ENCODE measurements around the gene CACNA1H.

CACNA1H gene

DNA sequence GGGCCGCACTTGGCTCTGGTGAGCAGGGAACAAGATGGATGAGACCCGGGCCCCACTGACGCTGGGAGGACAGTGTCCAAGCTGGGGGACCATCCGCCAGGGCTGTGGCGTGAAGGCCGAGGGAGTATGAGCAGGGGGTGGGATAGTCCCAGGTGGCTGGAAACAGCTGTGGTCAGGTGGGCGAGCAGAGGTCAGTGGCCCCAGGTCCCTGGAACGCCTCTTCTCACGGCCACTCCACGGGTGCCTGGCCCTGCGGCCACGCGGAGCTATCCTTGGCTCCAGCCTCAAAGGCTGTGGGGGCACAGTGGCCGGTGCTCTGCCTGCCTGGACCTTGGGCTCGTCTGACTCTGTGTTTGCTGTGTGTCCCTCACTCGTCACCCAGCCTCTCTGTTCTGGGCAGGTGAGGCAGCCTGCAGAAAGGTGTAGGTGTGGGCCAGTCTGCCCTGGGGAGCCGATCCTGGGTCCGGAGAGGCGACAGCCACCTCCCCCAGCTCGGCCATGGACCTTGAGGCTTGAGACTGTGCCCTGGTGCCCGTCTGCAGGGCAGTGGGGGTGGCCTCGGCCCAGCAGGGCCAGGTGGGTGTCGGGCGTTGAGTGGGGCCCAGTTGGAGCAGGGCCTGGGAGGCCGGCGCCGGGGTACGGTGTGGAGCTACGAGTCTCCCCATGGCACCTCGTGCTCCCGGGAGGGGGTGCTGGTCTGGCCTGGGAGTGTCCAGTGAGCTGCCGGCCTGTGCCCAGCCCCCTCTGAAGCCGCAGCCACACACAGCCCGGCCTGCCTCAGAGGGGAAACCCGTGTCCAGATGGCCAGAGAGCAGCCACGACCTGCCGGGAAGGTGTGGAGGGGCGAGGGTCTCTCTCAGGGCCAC is 10.0 kb downstream of the CACNA1H start:
- no peak overlapping the region for H3K9ac ChIP-seq (ENCODE audit: low read depth, low read length)
- no peaks in the 10 kb centered on the region for H3K9me3 ChIP-seq (replicated peaks; ENCODE audit: low read length)
- H3K4me3 ChIP-seq (ENCODE audit: low read length) = no peak overlapping the region
- peaks cover 5% of the 10 kb centered on the region for H3K4me1 ChIP-seq (ENCODE audit: control insufficient read depth, insufficient read depth, low read length)
- peaks cover 78% of the 10 kb centered on the region for H3K27me3 ChIP-seq (ENCODE audit: control insufficient read depth, insufficient read depth, low read length)
- no peaks in the 10 kb centered on the region for H3K36me3 ChIP-seq (ENCODE audit: insufficient read depth, low read length)
- no peak overlapping the region for H3K4me2 ChIP-seq (ENCODE audit: low read length)

DNA sequence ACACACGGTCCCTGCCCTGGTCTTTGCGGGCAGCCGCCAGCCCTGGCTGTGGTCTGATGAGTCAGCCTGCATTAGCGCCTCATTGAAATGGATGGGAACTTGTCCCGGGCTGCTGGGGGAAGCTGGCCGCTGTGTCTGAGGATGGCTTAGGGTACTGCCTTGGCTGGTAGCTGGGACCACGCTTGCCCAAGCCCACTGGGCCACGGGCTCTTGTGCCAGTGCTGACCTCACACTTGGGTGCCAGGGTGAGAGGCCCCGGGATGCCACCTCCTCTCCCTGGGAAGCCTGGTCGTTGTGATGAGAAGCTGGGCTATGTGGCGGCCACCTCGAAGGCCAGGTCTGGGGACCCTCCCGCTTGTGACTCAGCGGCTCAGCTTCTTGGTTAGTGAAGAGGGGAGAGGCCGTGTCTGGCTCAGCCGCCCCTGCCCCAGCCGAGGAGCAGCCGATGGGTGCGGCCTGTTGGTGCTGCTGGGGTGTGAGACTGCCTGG is 10.7 kb downstream of the CACNA1H start:
- Histone ChIP-seq H3K4me2 (ENCODE audit: low read length) (no peak overlapping the region), H3K9ac (ENCODE audit: low read depth, low read length) (no peak overlapping the region), H3K4me1 (ENCODE audit: control insufficient read depth, insufficient read depth, low read length) (peaks cover 5% of the 10 kb centered on the region), H3K36me3 (ENCODE audit: insufficient read depth, low read length) (no peaks in the 10 kb centered on the region), H3K4me3 (ENCODE audit: low read length) (no peak overlapping the region), H3K27me3 (ENCODE audit: control insufficient read depth, insufficient read depth, low read length) (peaks cover 72% of the 10 kb centered on the region), H3K9me3 (replicated peaks; ENCODE audit: low read length) (no peaks in the 10 kb centered on the region)

DNA sequence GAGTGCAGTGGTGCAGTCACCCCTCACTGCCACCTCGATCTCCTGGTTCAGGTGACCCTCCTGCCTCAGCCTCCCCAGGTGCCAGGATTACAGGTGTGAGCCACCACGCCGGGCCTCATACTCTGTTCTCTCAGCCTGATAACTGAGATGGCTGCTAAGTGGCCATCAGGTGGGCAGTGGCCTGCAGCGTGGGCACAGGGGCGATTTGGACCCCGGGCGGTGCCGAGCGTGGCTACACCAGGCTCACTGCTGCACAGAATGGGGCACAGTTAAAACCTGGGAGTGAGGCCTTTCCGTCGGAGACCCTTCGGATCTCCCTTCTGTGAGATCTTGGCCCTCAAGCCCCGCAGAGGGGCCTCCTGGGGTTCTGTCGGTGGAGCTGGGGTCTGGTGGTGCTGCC is 11.5 kb downstream of the CACNA1H start:
- Histone ChIP-seq H3K9ac (ENCODE audit: low read depth, low read length) (no peak overlapping the region), H3K27me3 (ENCODE audit: control insufficient read depth, insufficient read depth, low read length) (peaks cover 67% of the 10 kb centered on the region), H3K4me1 (ENCODE audit: control insufficient read depth, insufficient read depth, low read length) (peaks cover 5% of the 10 kb centered on the region), H3K36me3 (ENCODE audit: insufficient read depth, low read length) (no peaks in the 10 kb centered on the region), H3K4me3 (ENCODE audit: low read length) (no peak overlapping the region), H3K4me2 (ENCODE audit: low read length) (no peak overlapping the region), H3K9me3 (replicated peaks; ENCODE audit: low read length) (no peaks in the 10 kb centered on the region)

DNA sequence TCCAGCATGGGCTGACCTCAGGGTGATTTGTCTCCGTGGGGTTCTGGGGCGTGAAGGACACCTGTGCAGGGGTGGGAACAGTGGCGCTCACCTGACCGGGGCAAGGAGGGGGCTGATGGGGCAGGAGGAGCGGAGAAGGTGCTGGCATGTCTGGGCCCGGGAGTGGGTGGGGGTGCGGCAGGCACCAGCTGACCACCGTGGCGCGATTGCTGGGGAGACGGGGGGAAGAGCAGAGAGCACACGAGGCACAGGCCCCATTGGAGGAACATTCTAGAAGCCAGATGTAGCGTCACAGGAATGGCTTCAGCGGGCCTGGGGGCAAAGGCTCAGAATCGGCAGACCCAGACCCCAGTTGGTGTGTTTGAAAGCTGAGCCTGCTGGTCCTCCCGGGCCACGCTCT is 12.1 kb downstream of the CACNA1H start:
- no peaks in the 10 kb centered on the region for H3K9me3 ChIP-seq (replicated peaks; ENCODE audit: low read length)
- peaks cover 2% of the 10 kb centered on the region for H3K4me1 ChIP-seq (ENCODE audit: control insufficient read depth, insufficient read depth, low read length)
- peaks cover 65% of the 10 kb centered on the region for H3K27me3 ChIP-seq (ENCODE audit: control insufficient read depth, insufficient read depth, low read length)
- no peak overlapping the region for H3K4me3 ChIP-seq (ENCODE audit: low read length)
- H3K9ac ChIP-seq (ENCODE audit: low read depth, low read length) = no peak overlapping the region
- H3K4me2 ChIP-seq (ENCODE audit: low read length) = no peak overlapping the region
- H3K36me3 ChIP-seq (ENCODE audit: insufficient read depth, low read length) = no peaks in the 10 kb centered on the region

DNA sequence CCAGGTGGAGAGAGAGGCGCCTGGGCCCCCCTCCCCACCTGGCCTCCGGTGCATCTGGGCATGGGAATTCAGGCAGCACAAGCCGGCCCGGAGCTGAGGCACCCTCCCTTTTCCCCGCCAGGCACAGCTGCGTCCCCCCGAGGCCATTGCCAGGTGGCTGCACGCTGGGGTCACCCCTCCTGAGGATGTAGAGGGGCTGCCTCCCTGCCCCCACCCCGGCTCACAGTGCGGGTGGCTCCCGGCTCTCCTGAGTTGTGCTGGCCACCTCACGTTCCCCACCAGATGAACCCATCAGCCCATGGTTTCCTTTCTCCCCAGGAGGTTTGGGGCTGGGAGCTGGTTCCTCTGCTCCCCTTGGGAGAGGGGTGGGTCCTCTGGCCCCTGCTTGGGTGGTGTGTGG is 12.6 kb downstream of the CACNA1H start:
- no peaks in the 10 kb centered on the region for H3K9me3 ChIP-seq (replicated peaks; ENCODE audit: low read length)
- H3K36me3 ChIP-seq (ENCODE audit: insufficient read depth, low read length) = no peaks in the 10 kb centered on the region
- no peaks in the 10 kb centered on the region for H3K4me1 ChIP-seq (ENCODE audit: control insufficient read depth, insufficient read depth, low read length)
- no peak overlapping the region for H3K4me3 ChIP-seq (ENCODE audit: low read length)
- H3K9ac ChIP-seq (ENCODE audit: low read depth, low read length) = no peak overlapping the region
- no peak overlapping the region for H3K4me2 ChIP-seq (ENCODE audit: low read length)
- peaks cover 65% of the 10 kb centered on the region for H3K27me3 ChIP-seq (ENCODE audit: control insufficient read depth, insufficient read depth, low read length)

DNA sequence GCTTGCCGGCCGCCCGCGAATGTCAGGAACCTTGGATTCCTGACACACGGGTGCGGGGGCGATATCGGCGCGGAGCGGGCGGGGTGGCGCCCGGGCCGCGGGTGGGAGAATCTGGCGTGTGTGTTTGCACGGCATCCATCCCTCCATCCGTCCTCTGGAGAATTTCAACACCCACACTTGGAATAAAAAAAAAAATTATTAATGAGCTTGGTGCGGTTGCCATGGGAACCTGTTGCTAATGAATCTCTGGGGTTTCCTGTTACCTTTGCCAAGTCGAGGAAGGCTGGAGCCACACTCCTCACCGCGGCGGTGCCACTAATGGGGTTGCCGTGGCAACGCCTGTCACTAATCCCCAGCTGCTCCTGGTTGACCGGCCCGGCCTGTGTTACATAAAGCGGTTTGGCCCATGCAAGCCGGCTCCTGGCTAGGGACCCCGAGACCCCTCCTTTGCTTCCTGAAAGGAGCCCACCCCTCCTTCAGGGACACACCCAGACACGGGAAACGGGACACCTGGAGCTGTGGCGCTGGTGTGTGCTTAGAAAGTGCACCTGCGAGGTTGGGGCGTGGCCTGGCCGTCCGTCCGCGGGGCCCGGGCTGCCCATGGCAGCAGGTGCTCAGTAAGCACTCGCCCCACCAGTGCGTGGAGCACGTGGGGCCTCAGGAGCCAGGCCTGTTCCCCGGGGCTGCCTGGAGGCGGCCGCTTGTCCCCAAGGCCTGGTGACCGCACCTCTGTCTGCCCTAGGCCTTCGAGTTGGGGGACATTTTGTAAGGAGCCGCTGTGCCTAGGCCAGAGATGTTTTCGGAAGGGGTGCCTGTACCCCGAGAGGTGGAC is 14.6 kb downstream of the CACNA1H start:
- no peaks in the 10 kb centered on the region for H3K9me3 ChIP-seq (replicated peaks; ENCODE audit: low read length)
- no peak overlapping the region for H3K9ac ChIP-seq (ENCODE audit: low read depth, low read length)
- H3K27me3 ChIP-seq (ENCODE audit: control insufficient read depth, insufficient read depth, low read length) = peaks cover 61% of the 10 kb centered on the region
- no peaks in the 10 kb centered on the region for H3K4me1 ChIP-seq (ENCODE audit: control insufficient read depth, insufficient read depth, low read length)
- no peak overlapping the region for H3K4me3 ChIP-seq (ENCODE audit: low read length)
- H3K4me2 ChIP-seq (ENCODE audit: low read length) = no peak overlapping the region
- H3K36me3 ChIP-seq (ENCODE audit: insufficient read depth, low read length) = no peaks in the 10 kb centered on the region

DNA sequence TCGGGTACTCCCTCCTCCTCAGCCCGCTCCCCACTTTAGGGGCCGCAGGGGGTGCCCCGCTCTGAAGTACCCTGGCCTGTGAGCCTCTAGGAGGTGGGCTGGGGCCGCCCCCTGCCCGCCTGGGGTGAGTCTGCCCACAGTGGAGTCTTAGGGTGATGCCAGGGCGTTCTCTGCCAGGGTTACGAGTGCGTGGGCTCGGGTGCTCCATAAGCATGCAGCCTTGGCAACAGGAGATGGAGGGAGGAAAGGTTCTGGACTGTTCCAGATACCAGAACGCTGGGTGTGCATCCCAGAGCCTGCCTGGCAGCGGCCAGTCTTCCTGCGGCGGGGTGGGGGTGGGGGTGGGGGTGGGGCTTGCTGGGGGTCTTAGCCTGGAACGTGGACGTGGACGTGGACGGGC is 15.9 kb downstream of the CACNA1H start:
- no peaks in the 10 kb centered on the region for H3K9me3 ChIP-seq (replicated peaks; ENCODE audit: low read length)
- H3K36me3 ChIP-seq (ENCODE audit: insufficient read depth, low read length) = no peaks in the 10 kb centered on the region
- no peaks in the 10 kb centered on the region for H3K4me1 ChIP-seq (ENCODE audit: control insufficient read depth, insufficient read depth, low read length)
- no peak overlapping the region for H3K9ac ChIP-seq (ENCODE audit: low read depth, low read length)
- no peak overlapping the region for H3K4me3 ChIP-seq (ENCODE audit: low read length)
- no peak overlapping the region for H3K4me2 ChIP-seq (ENCODE audit: low read length)
- peaks cover 59% of the 10 kb centered on the region for H3K27me3 ChIP-seq (ENCODE audit: control insufficient read depth, insufficient read depth, low read length)

DNA sequence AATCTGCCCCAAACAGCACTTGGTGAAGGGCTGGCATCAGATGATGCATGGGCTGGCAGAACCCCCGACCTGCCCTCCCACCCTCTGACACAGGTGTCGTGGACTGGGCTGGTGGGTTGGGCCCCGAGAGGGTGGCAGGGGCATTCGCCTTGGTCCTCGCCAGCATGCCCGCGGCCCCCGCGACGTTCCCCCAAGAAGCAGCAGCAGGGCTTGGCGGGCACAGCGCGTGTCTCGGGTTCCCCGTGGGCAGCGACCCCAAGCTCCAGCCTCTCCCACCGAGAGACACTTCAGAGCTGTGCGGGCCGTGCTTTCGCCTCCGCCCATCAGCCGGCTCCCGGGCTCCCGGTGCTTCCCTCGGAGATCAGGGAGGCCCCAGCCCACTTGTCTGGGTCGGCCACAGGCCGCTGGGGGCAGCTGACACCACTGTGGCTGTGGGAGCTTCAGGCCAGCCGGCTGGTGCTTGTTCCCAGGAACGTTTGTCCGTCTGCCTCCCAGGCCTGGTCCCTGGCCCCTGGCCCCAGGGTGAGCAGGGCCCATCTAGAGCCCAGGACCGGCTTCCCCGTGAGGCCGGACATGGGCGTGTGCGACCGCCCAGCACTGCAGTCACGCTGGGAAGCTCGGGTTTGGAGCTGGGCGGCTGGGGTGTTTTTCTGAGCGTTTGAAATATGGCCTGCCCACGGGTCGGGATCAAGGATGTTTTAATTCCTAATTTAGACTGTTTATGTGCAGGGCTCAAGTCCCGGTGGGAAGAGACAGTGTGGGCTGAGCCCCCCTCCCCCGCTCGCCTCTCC is 16.6 kb downstream of the CACNA1H start:
- Histone ChIP-seq H3K4me1 (ENCODE audit: control insufficient read depth, insufficient read depth, low read length) (no peaks in the 10 kb centered on the region), H3K4me3 (ENCODE audit: low read length) (no peak overlapping the region), H3K4me2 (ENCODE audit: low read length) (no peak overlapping the region), H3K36me3 (ENCODE audit: insufficient read depth, low read length) (no peaks in the 10 kb centered on the region), H3K27me3 (ENCODE audit: control insufficient read depth, insufficient read depth, low read length) (peaks cover 53% of the 10 kb centered on the region), H3K9ac (ENCODE audit: low read depth, low read length) (no peak overlapping the region), H3K9me3 (replicated peaks; ENCODE audit: low read length) (no peaks in the 10 kb centered on the region)

DNA sequence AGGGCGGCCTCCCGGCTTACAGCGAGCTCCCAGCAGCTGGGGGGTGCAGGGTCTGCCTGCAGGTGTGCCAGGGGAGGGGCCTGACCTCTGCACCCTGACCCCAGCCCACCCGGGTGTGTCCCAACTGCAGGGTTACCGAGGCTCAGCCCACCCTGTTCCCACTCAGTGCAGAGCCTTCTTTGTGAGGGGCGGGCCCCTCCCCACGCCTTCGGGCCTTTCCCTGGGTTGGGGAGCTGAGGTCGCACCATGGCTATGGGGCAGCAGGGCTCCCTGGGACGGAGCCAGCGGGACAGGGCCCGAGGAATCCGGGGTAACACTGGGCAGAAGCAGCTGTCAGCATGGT is 17.1 kb downstream of the CACNA1H start:
- no peaks in the 10 kb centered on the region for H3K4me1 ChIP-seq (ENCODE audit: control insufficient read depth, insufficient read depth, low read length)
- no peak overlapping the region for H3K9ac ChIP-seq (ENCODE audit: low read depth, low read length)
- H3K9me3 ChIP-seq (replicated peaks; ENCODE audit: low read length) = no peaks in the 10 kb centered on the region
- peaks cover 49% of the 10 kb centered on the region for H3K27me3 ChIP-seq (ENCODE audit: control insufficient read depth, insufficient read depth, low read length)
- no peak overlapping the region for H3K4me3 ChIP-seq (ENCODE audit: low read length)
- H3K4me2 ChIP-seq (ENCODE audit: low read length) = no peak overlapping the region
- H3K36me3 ChIP-seq (ENCODE audit: insufficient read depth, low read length) = no peaks in the 10 kb centered on the region

DNA sequence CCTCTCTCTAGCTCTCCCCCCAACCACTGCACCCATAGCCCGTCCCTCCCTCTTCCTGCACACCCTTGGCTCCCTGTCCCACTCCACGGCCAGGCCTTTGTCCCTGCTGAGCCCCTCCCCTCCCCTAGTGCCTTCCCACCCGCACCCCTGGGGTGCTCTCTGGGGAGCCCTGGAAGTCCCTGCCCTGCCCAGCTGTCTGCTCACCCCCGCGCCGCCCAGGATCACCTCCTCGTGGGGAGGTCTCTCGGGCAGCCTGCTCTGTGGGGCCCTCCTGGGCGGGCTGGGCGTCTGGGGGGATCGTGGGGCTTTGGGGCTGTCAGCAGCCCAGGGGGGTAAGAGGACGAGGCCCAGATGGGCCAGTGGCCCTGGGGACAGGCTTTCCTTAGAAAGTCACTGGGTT is 18.1 kb downstream of the CACNA1H start:
- H3K4me2 ChIP-seq (ENCODE audit: low read length) = no peak overlapping the region
- no peak overlapping the region for H3K4me3 ChIP-seq (ENCODE audit: low read length)
- H3K9ac ChIP-seq (ENCODE audit: low read depth, low read length) = no peak overlapping the region
- no peaks in the 10 kb centered on the region for H3K4me1 ChIP-seq (ENCODE audit: control insufficient read depth, insufficient read depth, low read length)
- peaks cover 42% of the 10 kb centered on the region for H3K27me3 ChIP-seq (ENCODE audit: control insufficient read depth, insufficient read depth, low read length)
- H3K36me3 ChIP-seq (ENCODE audit: insufficient read depth, low read length) = no peaks in the 10 kb centered on the region
- H3K9me3 ChIP-seq (replicated peaks; ENCODE audit: low read length) = no peaks in the 10 kb centered on the region

DNA sequence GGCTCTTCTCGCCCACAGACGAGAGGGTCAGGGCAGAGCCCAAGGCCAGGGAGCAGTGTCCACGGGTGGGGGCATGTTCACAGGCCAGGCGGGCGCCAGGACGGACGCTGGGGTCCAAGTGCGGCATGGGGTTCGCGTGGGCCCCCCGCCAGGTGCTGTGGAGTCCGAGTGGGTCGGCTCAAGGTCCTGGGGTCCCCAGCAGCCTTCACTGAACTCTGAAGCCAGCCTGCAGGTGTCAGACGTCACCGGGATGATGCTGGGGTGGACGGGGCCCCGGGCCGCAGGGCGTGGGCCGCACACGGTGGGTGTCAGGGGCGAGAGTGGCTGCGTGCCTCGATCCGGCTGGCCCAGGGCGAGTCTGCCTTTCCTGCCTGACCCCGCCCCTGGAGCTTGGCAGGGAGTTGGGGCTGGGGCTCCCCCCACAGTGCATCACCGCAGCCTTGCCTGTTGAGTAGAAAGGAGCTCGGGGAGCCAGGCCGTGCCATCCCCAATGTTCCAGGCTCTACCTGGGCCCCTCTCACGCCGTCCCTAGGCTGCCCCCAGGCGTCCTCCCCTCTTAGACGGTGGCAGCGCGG is 19.0 kb downstream of the CACNA1H start:
- H3K9me3 ChIP-seq (replicated peaks; ENCODE audit: low read length) = no peaks in the 10 kb centered on the region
- no peak overlapping the region for H3K4me3 ChIP-seq (ENCODE audit: low read length)
- H3K9ac ChIP-seq (ENCODE audit: low read depth, low read length) = no peak overlapping the region
- no peak overlapping the region for H3K4me2 ChIP-seq (ENCODE audit: low read length)
- no peaks in the 10 kb centered on the region for H3K36me3 ChIP-seq (ENCODE audit: insufficient read depth, low read length)
- H3K4me1 ChIP-seq (ENCODE audit: control insufficient read depth, insufficient read depth, low read length) = no peaks in the 10 kb centered on the region
- H3K27me3 ChIP-seq (ENCODE audit: control insufficient read depth, insufficient read depth, low read length) = peaks cover 40% of the 10 kb centered on the region
